Stimulated activated naive CD8-positive, alpha-beta T cell treated with anti-CD3 and anti-CD28 coated beads, Interleukin-15, Interleukin-2, amounts not matched to agents 100 U/mL and 50 U/mL, for 24 hours (primary cell): Measurements from ENCODE around the gene MST1R.
"Not testable (repeated sequence)": the region's sequence is repeated elsewhere in the genome, so short reads cannot be mapped to it uniquely, and the experiment has no call there.

Source experiments
- ATAC-seq: fragments of 150-1000 bp; cut with Tn5 transposase; one replicate; pipeline ENCODE4 v1.10.0; 2021
- DNase-seq: peaks from one replicate; pipeline ENCODE4 v3.0.0; 2021

MST1R gene

GRCh38 chr3:49903451-49904424, at the start of gene MST1R:
Gene MST1R, minus strand, starts transcription at chr3:49903873. Its CDS starts 264 bp downstream, at chr3:49903609.
- ATAC-seq (peak; percentile 96), DNase-seq (peak; percentile 89)

GRCh38 chr3:49952924-49953323, 49.3 kb upstream of the MST1R start:
- ATAC-seq: no peak
- DNase-seq: no peak

GRCh38 chr3:49942651-49943050, 39.0 kb upstream of the MST1R start:
- no peak for ATAC-seq
- DNase-seq: no peak

- DNase-seq: no peak
- ATAC-seq: no peak
Observed at GRCh38 chr3:49940667-49941249, 37.1 kb upstream of the MST1R start.

- ATAC-seq (peak; percentile 99), DNase-seq (peak; percentile 95)
Observed at GRCh38 chr3:49939858-49940666, 36.4 kb upstream of the MST1R start, which contains the start of gene RBM6. Gene RBM6, plus strand, starts transcription at chr3:49940150. Its CDS starts 22,492 bp downstream, at chr3:49962642.

- ATAC-seq (no peak), DNase-seq (no peak)
Observed at GRCh38 chr3:49937090-49937489, 33.4 kb upstream of the MST1R start.

GRCh38 chr3:49932281-49932680, 28.6 kb upstream of the MST1R start:
- ATAC-seq: not testable (repeated sequence)

GRCh38 chr3:49930922-49931321, 27.2 kb upstream of the MST1R start:
- ATAC-seq: no peak
- DNase-seq: no peak

More at GRCh38 chr3:49932281-49932680, 28.6 kb upstream of the MST1R start:
- DNase-seq: not testable (repeated sequence)

- ATAC-seq: no peak
- DNase-seq: no peak
Observed at GRCh38 chr3:49930168-49930690, 26.6 kb upstream of the MST1R start.

GRCh38 chr3:49929291-49930167, 25.9 kb upstream of the MST1R start, which contains the start of gene MON1A:
Gene MON1A, minus strand, starts transcription at chr3:49929811. Its CDS starts 16,465 bp downstream, at chr3:49913346.
- DNase-seq (peak; percentile 94), ATAC-seq (peak; percentile 98)

- no peak for DNase-seq
- no peak for ATAC-seq
Observed at GRCh38 chr3:49928481-49929017, 24.9 kb upstream of the MST1R start.

GRCh38 chr3:49927798-49928197, 24.1 kb upstream of the MST1R start:
- ATAC-seq (no peak), DNase-seq (no peak)

- DNase-seq (no peak), ATAC-seq (no peak)
Observed at GRCh38 chr3:49926117-49926728, 22.6 kb upstream of the MST1R start.

GRCh38 chr3:49925485-49925884, 21.8 kb upstream of the MST1R start:
- ATAC-seq (no peak), DNase-seq (no peak)

GRCh38 chr3:49924683-49925082, 21.0 kb upstream of the MST1R start:
- ATAC-seq (no peak), DNase-seq (no peak)

- not testable (repeated sequence) for DNase-seq, ATAC-seq
Observed at GRCh38 chr3:49917806-49918590, 14.3 kb upstream of the MST1R start.

GRCh38 chr3:49916686-49917085, 13.0 kb upstream of the MST1R start:
- ATAC-seq: no peak
- no peak for DNase-seq

GRCh38 chr3:49914906-49915305, 11.2 kb upstream of the MST1R start:
- no peak for DNase-seq

GRCh38 chr3:49912881-49913281, 9.2 kb upstream of the MST1R start:
- no peak for DNase-seq
- no peak for ATAC-seq

More at GRCh38 chr3:49914906-49915305, 11.2 kb upstream of the MST1R start:
- no peak for ATAC-seq
